ENCODE data around the gene UBAC1. TPM values are rescaled to one million over a fixed set of nuclear protein-coding genes. Genes with fewer than 3 reads are reported as not detected.

Gene UBAC1
- total RNA-seq, 1 donor from 2014 or later: 34.5 TPM

DNA sequence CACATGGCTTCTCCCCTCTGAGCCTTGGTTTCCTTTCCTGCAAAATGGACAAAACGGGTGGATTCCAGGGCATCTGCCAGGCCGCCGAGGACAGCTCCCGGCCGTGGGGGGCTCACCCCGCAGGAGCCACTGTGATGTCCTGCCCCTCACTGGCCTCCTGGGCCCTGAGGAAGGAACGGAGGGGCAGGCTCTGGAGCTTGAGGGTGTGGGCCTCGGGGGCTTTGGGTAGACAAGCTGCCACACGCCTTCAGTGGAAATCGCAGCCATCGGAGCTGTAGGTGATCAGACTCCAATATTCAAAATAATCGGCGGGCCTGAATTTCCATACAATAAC lies 32.2 kb upstream of the UBAC1 start:
- Mint-ChIP-seq H3K27me3 (no peaks in the 10 kb centered on the region), H3K36me3 (no peaks in the 10 kb centered on the region), H3K9me3 (no peaks in the 10 kb centered on the region), H3K4me1 (ENCODE audit: unreplicated experiment) (peaks cover 9% of the 10 kb centered on the region), H3K4me3 (no peak overlapping the region), H3K27ac (no peak overlapping the region)
- no peak for DNase-seq (ENCODE audit: extremely low spot score, unreplicated experiment)
- TF ChIP-seq, protein P1, sequence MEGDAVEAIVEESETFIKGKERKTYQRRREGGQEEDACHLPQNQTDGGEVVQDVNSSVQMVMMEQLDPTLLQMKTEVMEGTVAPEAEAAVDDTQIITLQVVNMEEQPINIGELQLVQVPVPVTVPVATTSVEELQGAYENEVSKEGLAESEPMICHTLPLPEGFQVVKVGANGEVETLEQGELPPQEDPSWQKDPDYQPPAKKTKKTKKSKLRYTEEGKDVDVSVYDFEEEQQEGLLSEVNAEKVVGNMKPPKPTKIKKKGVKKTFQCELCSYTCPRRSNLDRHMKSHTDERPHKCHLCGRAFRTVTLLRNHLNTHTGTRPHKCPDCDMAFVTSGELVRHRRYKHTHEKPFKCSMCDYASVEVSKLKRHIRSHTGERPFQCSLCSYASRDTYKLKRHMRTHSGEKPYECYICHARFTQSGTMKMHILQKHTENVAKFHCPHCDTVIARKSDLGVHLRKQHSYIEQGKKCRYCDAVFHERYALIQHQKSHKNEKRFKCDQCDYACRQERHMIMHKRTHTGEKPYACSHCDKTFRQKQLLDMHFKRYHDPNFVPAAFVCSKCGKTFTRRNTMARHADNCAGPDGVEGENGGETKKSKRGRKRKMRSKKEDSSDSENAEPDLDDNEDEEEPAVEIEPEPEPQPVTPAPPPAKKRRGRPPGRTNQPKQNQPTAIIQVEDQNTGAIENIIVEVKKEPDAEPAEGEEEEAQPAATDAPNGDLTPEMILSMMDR (conservative IDR thresholded peaks at IDR 0.05): no peak

DNA sequence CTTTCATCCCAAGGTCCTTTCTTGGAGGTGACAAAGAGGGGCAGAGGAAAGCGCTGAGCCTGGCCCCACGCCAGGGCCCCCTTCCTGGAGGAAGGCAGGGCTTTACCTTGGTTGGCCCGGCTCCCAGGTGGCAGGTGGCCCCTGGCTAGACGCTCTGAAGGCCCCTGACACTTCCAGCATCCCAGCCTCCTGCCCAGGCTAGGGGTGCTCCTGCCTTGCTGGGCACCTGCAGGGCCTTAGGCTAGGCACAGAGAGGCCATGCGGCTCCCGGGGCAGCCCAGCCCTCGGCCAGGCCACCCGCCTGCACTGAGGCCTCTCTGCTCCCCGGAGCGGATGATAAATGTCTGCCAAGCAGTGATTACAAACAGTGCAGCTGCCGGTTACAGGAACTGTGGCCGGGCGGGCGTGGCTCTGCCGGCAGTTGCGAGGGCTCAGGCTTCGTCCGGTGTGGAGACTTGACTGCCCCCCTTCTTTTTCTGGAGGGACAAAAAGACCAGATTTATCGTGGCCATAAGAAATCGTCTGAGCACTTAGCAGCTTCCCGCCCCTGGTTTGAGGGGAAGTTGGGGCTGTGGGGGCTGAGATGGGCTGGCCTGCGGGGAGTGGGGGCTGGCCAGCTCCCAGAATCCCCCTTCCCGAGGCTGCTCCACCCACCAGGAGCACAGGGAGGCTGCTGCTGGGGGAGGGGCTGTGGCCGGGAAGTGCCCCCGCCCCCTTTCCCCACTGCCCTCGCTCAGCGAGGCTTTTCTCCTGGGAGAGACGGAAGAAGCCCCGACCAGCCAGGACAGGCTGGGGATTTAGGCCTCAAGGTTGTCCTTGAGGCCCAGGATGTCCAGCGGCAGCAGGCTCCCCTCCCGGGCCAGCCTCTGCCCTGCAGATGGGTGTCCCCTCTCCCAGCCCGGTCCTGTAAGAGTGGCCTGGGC lies 31.6 kb upstream of the UBAC1 start:
- no peak for DNase-seq (ENCODE audit: extremely low spot score, unreplicated experiment)
- H3K4me3 Mint-ChIP-seq: peak overlapping the region; percentile 78
- TF ChIP-seq, protein P1 (conservative IDR thresholded peaks at IDR 0.05): no peak
- H3K27ac Mint-ChIP-seq: no peak overlapping the region
- no peaks in the 10 kb centered on the region for H3K36me3 Mint-ChIP-seq
- no peaks in the 10 kb centered on the region for H3K9me3 Mint-ChIP-seq
- H3K4me1 Mint-ChIP-seq (ENCODE audit: unreplicated experiment): peaks cover 9% of the 10 kb centered on the region
- no peaks in the 10 kb centered on the region for H3K27me3 Mint-ChIP-seq

DNA sequence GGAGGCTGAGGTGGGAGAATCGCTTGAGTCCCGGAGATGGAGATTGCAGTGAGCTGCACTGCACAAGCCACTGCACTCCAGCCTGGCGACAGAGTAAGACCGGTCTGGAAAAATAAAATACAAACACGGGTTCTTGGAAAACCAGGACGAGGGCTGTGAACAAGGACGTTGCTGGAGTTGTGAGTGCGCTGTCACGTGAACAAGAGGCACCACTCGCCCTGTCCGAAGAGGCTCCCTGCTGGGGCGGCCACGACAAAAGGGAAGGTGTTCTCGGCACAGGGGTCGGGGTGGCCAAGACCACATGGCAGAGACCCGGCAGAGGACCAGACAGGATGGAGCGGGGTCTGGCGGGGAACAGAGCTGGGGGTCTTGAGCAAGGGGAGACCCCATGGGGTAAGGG lies 30.6 kb upstream of the UBAC1 start:
- H3K36me3 Mint-ChIP-seq: no peaks in the 10 kb centered on the region
- peak overlapping the region; percentile 11 for H3K4me3 Mint-ChIP-seq
- H3K27ac Mint-ChIP-seq: no peak overlapping the region
- no peaks in the 10 kb centered on the region for H3K9me3 Mint-ChIP-seq
- DNase-seq (ENCODE audit: extremely low spot score, unreplicated experiment): no peak
- H3K27me3 Mint-ChIP-seq: no peaks in the 10 kb centered on the region
- TF ChIP-seq, protein P1 (conservative IDR thresholded peaks at IDR 0.05): no peak
- peaks cover 9% of the 10 kb centered on the region for H3K4me1 Mint-ChIP-seq (ENCODE audit: unreplicated experiment)

DNA sequence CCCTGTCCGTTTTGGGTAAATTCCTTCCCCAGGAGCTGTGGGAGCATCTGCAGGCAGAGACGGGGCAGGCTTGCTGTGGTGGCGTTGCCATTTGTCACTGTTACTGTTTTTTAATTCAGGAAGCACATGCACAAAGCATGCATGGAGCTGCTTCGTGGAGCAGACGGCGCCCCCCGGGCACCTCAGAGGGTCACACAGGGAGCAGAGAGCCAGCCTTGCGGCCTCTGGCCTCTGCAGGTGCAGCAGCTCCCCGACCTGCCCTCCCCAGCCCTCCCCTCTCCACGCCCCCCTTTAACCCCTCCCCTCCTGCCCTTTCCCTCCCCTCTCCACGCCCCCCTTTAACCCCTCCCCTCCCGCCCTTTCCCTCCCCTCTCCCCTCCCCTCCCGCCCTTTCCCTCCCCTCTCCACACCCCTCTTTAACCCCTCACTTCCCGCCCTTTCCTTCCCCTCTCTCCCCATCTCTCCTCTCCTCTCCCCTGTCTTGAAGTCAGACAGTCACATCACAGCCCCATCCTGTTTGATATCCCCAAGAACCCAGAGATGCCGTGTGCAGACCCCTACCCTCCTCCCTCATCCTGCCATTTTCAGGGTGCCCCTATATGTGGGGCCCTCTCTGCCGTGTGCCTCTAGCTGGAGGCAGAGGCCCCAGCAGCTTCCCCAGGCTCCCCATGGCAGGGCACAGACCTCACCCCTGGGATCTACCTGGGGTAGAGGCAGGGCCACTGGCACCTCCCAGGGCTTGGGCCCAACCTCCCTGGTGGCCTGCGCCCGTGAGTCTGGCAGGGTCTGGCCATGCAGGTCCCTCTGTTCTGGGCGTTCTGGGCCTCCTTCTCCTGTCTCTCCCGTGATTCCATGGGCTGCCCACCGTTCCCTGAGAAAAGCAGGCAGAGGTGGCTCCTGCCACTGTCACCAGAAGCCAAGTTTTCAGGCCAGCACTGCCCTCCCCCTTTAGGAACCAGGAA lies 29.6 kb upstream of the UBAC1 start:
- no peak overlapping the region for H3K27ac Mint-ChIP-seq
- H3K9me3 Mint-ChIP-seq: no peaks in the 10 kb centered on the region
- peaks cover 9% of the 10 kb centered on the region for H3K4me1 Mint-ChIP-seq (ENCODE audit: unreplicated experiment)
- H3K36me3 Mint-ChIP-seq: no peaks in the 10 kb centered on the region
- no peaks in the 10 kb centered on the region for H3K27me3 Mint-ChIP-seq
- TF ChIP-seq, protein P1 (conservative IDR thresholded peaks at IDR 0.05): no peak
- DNase-seq (ENCODE audit: extremely low spot score, unreplicated experiment): no peak
- no peak overlapping the region for H3K4me3 Mint-ChIP-seq

DNA sequence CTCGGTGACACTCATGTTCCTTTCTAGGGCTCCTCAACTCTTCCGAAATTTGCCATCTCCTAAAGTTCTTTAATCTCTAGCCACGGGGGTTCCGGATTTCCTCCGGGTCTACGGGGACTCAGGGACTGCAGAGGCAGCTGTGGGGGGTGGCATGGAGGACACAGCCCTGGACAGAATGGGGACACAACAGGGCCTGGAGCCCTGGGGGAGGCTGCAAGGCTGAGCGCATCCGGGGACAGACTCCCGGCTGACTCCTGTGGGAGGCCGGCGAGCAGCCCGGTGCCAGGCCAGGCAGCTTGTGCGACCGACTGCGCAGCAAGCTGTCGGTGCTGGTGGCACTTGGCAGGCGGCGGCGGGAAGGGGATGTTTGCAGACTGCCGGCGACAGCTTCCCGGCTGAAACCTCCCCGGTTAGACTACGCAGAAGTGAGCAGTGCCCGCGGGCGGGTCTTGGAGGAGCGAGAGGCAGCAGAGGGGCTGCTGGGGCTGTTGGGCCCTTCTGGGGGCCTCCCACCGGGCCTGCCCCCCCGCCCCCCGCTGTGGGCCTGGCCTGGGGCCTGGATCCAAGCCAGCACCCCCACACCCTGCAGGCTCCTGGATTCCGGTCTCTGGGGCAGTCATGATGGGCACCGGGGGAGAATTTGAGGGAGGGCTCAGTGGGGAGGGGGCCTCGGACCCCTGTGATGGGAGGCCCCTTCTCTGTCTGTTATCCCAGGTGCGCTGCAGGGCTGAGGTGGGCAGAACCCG lies 28.7 kb upstream of the UBAC1 start:
- H3K36me3 Mint-ChIP-seq: no peaks in the 10 kb centered on the region
- no peak overlapping the region for H3K27ac Mint-ChIP-seq
- H3K4me3 Mint-ChIP-seq: no peak overlapping the region
- H3K9me3 Mint-ChIP-seq: no peaks in the 10 kb centered on the region
- TF ChIP-seq, protein P1 (conservative IDR thresholded peaks at IDR 0.05): no peak
- no peak for DNase-seq (ENCODE audit: extremely low spot score, unreplicated experiment)
- peaks cover under 1% of the 10 kb centered on the region for H3K27me3 Mint-ChIP-seq
- peaks cover 7% of the 10 kb centered on the region for H3K4me1 Mint-ChIP-seq (ENCODE audit: unreplicated experiment)
